HCT116 (cell line): ENCODE data around the gene TBATA.

ENCODE experiments used
- ATF3 ChIP-seq: IDR thresholded peaks from 2 replicates; pipeline ENCODE4 v1.6.1; 2012
- CTCF ChIP-seq, 3 experiments: fragments of 200-600 bp in 1 of 3; sonication (generic) in 1 of 3; IDR thresholded peaks in 2 of 3; conservative IDR thresholded peaks in 1 of 3; 2 replicates each; pipeline ENCODE4 v1.5.1; 2012 to 2017; ENCODE audit warnings: low read depth in 2 of 3, low read length in 2 of 3, antibody characterized with exemption in 1 of 3, borderline replicate concordance in 1 of 3, control low read depth in 1 of 3, mild to moderate bottlenecking in 1 of 3, mixed read lengths in 1 of 3, mixed run types in 1 of 3, moderate library complexity in 1 of 3; ENCODE audit not compliant: insufficient read depth in 1 of 3
- TCF7L2 ChIP-seq: IDR thresholded peaks from 2 replicates; pipeline ENCODE4 v1.7.0; 2011; ENCODE audit warnings: borderline replicate concordance, inconsistent platforms; ENCODE audit not compliant: insufficient read depth, insufficient read length; ENCODE audit errors: extremely low read depth

GRCh38 chr10:70738761-70739121, 46.4 kb downstream of the TBATA start:
- TF ChIP-seq ATF3 (no peak), CTCF (IDR thresholded peaks at IDR 0.05 in 2 of 3, conservative IDR thresholded peaks at IDR 0.05 in 1 of 3; ENCODE audit: borderline replicate concordance in 1 of 3, insufficient read depth in 1 of 3, low read depth in 2 of 3, low read length in 2 of 3) (no peak), TCF7L2 (no peak)
